GM21529 (cell line): ENCODE results near the gene CS.

Experiments
- ATAC-seq: cut with Tn5 transposase; IDR thresholded peaks from one replicate; pipeline ENCODE4 v1.9.1; 2021; ENCODE audit not compliant: unreplicated experiment

CS gene

GRCh38 chr12:56221757-56222530 is 78.2 kb downstream of the CS start, which contains the start of gene RNF41:
RNF41 (minus strand) TSS chr12:56221922; CDS start chr12:56214047, 7,875 bp downstream.
- peak; percentile 82 for ATAC-seq
